Adrenal gland (tissue), 12 donors: Measurements from ENCODE around the gene ECM1. TPM values are rescaled to one million over a fixed set of nuclear protein-coding genes. Genes with fewer than 3 reads are reported as not detected.

Source experiments
- DNase-seq, 7 donors: peaks; one replicate each; pipeline ENCODE4 v3.0.0-alpha.2; 2019 to 2020
- H3K27ac ChIP-seq, 5 donors: fragments of 200-600 bp; sonication (generic) in 4 of 5; 1 replicate in 3 of 5; 2 replicates in 2 of 5; pipeline versions ENCODE4 v1.5.1 to v1.8.0; 2016 to 2020; ENCODE audit warnings: mild to moderate bottlenecking in 1 of 5
- H3K27me3 ChIP-seq: fragments of 200-600 bp; 2 replicates; pipeline ENCODE4 v1.8.0; 2021
- H3K36me3 ChIP-seq, 2 donors: fragments of 200-600 bp; replicated peaks in 1 of 2; 1 replicate in 1 of 2; 2 replicates in 1 of 2; pipeline versions ENCODE4 v1.5.1 to v1.8.0; 2018 to 2022
- H3K4me1 ChIP-seq, 2 donors: fragments of 200-600 bp; replicated peaks in 1 of 2; 1 replicate in 1 of 2; 2 replicates in 1 of 2; pipeline versions ENCODE4 v1.5.1 to v1.8.0; 2018 to 2021
- H3K4me3 ChIP-seq, 4 donors: fragments of 200-600 bp; sonication (generic) in 3 of 4; one replicate each; pipeline ENCODE4 v1.5.1; 2016 to 2018
- H3K9me3 ChIP-seq, 3 donors: fragments of 200-600 bp; sonication (generic) in 1 of 3; replicated peaks in 1 of 3; 1 replicate in 2 of 3; 2 replicates in 1 of 3; pipeline versions ENCODE4 v1.5.1 to v1.8.0; 2016 to 2021
- POLR2A ChIP-seq, 2 donors: fragments of 450-650 bp; IDR thresholded peaks; one replicate each; pipeline ENCODE4 v1.6.1; 2017; ENCODE audit warnings: antibody characterized with exemption in 2 of 2, mild to moderate bottlenecking in 2 of 2, moderate library complexity in 1 of 2
- WGBS, 4 donors: extraction: QIAGEN DNeasy Blood & Tissue Kit in 2 of 4; methylation state at CpG; one replicate each; pipeline versions ENCODE4 v1.1.5 to v1.1.7; 2013 to 2017; 5-methylcytosine and 5-hydroxymethylcytosine counted together
- intact Hi-C, 2 donors: fragments of 100-400 bp; cut with DNase I; formaldehyde crosslinking; loops; one replicate each; pipeline versions ENCODE4 v1.14.1 to v1.15.0; 2022 to 2023
- polyA plus RNA-seq, 3 donors: library from polyadenylated mRNA; stranded (reverse); fragments of 200-250 nt in 2 of 3; fragments of 350-450 nt in 1 of 3; fragmentation: Illumina TruSeq in 1 of 3; extraction: RNeasy Lipid Tissue Mini Kit (QIAGEN cat#74804) in 1 of 3; gene quantifications; one replicate each; pipeline ENCODE4 v1.2.3, GENCODE V29; 2013 to 2014
- total RNA-seq, 9 donors: library from RNA; depleted of rRNA in 4 of 9; stranded (reverse); fragments of >200 nt in 4 of 9; fragments of 120-200 nt in 1 of 9; fragmentation: NEBNext Ultra II Directional in 1 of 9; extraction: Animal tissue kit (Norgen Biotek cat#: 25700) in 1 of 9; gene quantifications; one replicate each; pipeline versions ENCODE4 v1.1.0 to v1.2.4, GENCODE V29; 2013 to 2023
- TF ChIP-seq, protein P1 (sequence below), 6 experiments: fragments of 450-650 bp in 4 of 6; fragments of 200-600 bp in 2 of 6; sonication (generic) in 1 of 6; IDR thresholded peaks; 1 replicate in 5 of 6; 2 replicates in 1 of 6; pipeline versions ENCODE4 v1.5.1 to v1.8.0; 2016 to 2021; ENCODE audit warnings: antibody characterized with exemption in 6 of 6, mild to moderate bottlenecking in 2 of 6, moderate library complexity in 1 of 6
- donor health status: healthy with polysubstance abuse.
- donor health status: Bipolar disorder and iron deficiency.
- donor health status: DM: yes; HTN: yes; CAD: no.
- donor health status: DM: no; HTN: no; CAD: no.
- donor health status: DM: no; HTN: no; CAD: no.
- donor health status: DM: yes; HTN: yes; CAD: no.

The ECM1 gene
- total and polyA plus RNA-seq, 12 donors = 5.4 to 63.0 (median 26.2) TPM

DNA sequence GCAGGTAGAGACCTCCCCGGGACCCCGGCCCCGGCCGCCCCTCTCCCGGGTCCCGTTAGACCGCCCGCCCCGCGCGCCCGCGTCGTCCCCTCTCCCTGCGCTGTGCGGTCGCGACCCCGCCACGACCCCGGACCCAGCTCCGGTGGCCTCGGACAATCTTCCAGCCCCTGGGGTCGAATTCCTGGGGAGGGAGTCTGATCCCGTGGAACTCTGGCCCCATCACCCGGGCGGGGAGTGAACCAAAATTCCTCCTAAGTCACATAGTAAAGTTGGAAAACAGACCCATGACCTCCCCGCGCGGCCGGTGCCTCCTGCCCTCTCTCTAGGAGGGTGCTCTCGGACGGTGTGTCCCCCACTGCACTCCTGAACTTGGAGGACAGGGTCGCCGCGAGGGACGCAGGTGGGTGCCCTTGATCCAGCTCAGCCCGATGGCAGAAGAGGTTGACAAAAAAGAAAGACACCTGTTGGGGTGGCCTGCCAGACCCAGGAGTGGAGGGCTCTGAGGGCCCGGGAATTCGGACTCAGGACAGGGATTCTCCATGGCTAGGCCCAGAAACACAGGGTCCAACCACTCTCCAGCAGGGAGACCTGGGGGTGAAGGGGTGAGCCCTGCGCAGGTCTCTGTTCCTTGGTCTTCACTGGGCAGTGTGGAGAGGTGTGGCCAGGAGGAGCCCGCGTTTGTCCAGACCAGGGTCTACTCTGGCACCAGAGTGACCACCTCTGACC is 41.8 kb downstream of the ECM1 start:
- WGBS, 4 donors = 21 to 54% (median 24%) methylated on average over 4 to 43 of the region's 43 CpGs
- H3K27ac ChIP-seq = peak overlapping the region in 3 of 5 donors; percentile 78 to 92 (median 89)
- peak in 4 of 7 donors; percentile 48 to 62 (median 54) for DNase-seq
- H3K9me3 ChIP-seq = no peaks in the 10 kb centered on the region
- no peak for TF ChIP-seq POLR2A (IDR thresholded peaks at IDR 0.05)
- TF ChIP-seq, protein P1, sequence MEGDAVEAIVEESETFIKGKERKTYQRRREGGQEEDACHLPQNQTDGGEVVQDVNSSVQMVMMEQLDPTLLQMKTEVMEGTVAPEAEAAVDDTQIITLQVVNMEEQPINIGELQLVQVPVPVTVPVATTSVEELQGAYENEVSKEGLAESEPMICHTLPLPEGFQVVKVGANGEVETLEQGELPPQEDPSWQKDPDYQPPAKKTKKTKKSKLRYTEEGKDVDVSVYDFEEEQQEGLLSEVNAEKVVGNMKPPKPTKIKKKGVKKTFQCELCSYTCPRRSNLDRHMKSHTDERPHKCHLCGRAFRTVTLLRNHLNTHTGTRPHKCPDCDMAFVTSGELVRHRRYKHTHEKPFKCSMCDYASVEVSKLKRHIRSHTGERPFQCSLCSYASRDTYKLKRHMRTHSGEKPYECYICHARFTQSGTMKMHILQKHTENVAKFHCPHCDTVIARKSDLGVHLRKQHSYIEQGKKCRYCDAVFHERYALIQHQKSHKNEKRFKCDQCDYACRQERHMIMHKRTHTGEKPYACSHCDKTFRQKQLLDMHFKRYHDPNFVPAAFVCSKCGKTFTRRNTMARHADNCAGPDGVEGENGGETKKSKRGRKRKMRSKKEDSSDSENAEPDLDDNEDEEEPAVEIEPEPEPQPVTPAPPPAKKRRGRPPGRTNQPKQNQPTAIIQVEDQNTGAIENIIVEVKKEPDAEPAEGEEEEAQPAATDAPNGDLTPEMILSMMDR (IDR thresholded peaks at IDR 0.05) = no peak
- no peaks in the 10 kb centered on the region for H3K36me3 ChIP-seq
- peak overlapping the region in 2 of 4 donors; percentile 37 to 54 for H3K4me3 ChIP-seq
- H3K4me1 ChIP-seq = peaks cover 26 to 40% of the 10 kb centered on the region in 2 donors
- no peaks in the 10 kb centered on the region for H3K27me3 ChIP-seq
- intact Hi-C loops = loop anchor here in 1 of 2 donors (10.0 kb wide), 1 partner anchor 265 kb away; no protein-coding TSS in a partner anchor

DNA sequence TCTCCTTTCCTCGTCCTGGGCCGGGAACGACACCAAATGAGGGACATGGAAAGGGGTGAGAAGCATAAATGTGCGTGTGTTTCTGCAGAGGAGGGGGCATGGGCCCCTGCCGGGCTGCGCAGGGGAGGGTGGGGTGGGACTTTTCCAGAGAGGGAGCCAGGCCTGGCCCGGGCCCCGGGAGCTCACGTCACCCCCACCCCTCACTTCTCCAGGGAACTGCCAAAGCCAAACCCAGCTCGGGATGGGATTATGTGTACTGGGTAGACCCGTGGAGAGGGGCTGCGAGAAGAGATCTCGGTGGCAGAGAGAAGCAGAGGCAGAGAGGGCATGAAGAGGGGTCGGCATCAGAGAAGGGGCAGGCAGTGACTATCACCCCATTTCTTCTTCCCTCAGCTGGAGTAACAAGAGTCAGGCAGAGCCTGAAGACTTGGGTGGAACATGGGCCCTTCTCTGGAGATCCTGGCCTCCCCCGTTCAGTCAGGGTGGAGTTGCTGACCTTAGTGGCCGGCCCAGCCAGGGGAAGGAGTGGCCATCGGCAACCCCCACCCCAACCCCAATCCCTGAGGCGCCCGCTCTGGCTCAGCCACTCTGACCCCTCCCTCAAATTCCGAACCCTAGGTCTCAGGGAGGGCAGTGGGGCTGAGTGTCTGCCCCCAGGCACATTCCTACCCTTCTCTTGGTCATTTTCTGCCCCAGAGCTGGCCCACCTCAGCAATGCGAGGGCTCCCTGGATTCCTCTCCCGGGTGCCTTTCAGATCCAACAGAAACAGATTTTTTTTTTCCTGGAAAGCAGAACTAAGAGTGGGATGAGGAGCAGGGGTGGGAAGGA is 42.5 kb downstream of the ECM1 start:
- H3K4me3 ChIP-seq = peak overlapping the region in 1 of 4 donors; percentile 54
- no peaks in the 10 kb centered on the region for H3K36me3 ChIP-seq
- DNase-seq = no peak
- intact Hi-C loops = loop anchor here in 1 of 2 donors (10.0 kb wide), 1 partner anchor 264 kb away; no protein-coding TSS in a partner anchor
- TF ChIP-seq, protein P1 (IDR thresholded peaks at IDR 0.05) = no peak
- TF ChIP-seq POLR2A (IDR thresholded peaks at IDR 0.05) = no peak
- no peaks in the 10 kb centered on the region for H3K27me3 ChIP-seq
- H3K4me1 ChIP-seq = peaks cover 26 to 40% of the 10 kb centered on the region in 2 donors
- WGBS, 4 donors = 68 to 82% (median 74%) methylated on average over 16 to 22 of the region's 22 CpGs
- H3K27ac ChIP-seq = peak overlapping the region in 3 of 5 donors; percentile 9 to 92 (median 74)
- no peaks in the 10 kb centered on the region for H3K9me3 ChIP-seq

DNA sequence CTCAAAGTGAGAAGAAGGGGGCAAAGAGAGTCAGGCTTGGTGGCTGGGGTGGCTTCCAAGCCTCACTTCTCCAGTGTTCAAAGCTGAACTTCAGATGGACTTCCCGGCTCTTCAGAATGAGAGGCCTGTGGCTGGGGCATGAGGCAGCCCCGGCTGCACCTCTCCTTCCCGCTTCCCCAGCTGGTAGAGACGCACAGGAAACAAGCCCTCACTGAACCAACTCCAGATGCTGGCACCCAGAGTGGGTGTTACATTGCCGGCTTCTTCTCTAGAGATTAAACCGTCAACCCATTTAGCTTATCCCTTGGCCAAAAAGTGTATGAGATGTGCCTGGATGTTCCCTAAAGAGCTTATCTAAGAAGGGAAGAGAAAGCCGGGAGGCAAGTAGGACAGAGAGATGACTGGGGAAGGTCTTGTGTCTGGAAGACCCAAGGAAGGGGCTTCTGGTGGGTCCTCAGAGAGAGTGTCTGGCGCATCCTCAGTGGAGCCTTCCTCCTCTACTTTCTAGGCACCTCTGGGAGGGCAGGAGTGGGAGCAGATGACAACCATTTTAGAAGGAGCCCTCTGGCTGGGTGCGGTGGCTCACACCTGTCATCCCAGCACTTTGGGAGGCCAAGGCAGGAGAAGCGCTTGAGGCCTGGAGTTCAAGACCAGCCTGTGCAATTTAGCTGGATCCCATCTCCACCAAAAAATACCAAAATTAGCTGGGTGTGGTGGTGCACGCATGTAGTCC is 43.3 kb downstream of the ECM1 start:
- DNase-seq = no peak
- Histone ChIP-seq H3K27ac (peak overlapping the region in 3 of 5 donors; percentile 9 to 92 (median 74)), H3K4me1 (peaks cover 26 to 40% of the 10 kb centered on the region in 2 donors), H3K9me3 (no peaks in the 10 kb centered on the region), H3K36me3 (no peaks in the 10 kb centered on the region), H3K4me3 (no peak overlapping the region), H3K27me3 (no peaks in the 10 kb centered on the region)
- no peak for TF ChIP-seq POLR2A (IDR thresholded peaks at IDR 0.05)
- TF ChIP-seq, protein P1 (IDR thresholded peaks at IDR 0.05) = no peak
- 76 to 77% (median 76%) methylated on average over 8 to 11 of the region's 11 CpGs for WGBS, 4 donors
- intact Hi-C loops = loop anchor here in 1 of 2 donors (10.0 kb wide), 1 partner anchor 264 kb away; no protein-coding TSS in a partner anchor
